NCI-H526 treated with DMSO at 0.1 percent for 48 hours (cell line): ENCODE results near the gene SORCS3.

Experiments used
- DNase-seq: peaks from one replicate; lab custom pipeline; 2025; lab: John Stamatoyannopoulos, UW

SORCS3 gene

DNA sequence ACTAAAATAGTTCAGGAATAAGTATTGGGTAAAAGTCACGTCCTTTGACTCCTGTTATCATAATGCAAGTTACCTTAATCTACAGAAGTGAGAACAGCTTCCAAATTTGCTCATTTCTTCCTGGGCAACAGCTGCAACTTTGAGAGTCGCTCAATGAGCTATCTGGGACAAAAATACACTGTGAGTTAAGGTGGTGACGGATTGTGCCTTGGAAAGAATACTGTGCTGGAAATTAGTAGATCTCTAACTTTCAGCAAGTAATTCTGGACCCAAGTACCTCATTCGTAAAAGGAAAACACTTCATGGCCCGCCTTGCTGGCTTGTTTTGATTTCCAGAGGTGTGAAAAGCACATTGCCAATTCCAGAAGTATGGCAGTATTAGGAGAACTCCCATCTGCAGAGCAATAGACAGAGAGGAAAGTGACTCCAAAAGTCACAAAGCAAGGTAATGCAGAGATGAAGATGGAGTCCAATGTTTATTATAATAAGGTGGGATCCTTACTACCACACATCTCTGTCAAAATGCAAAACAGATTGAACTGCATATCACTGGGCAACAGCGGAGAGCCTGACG, 626.0 kb downstream of the SORCS3 start:
- no peak for DNase-seq

GRCh38 chr10:105268961-105269360, 627.9 kb downstream of the SORCS3 start:
- no peak for DNase-seq

DNA sequence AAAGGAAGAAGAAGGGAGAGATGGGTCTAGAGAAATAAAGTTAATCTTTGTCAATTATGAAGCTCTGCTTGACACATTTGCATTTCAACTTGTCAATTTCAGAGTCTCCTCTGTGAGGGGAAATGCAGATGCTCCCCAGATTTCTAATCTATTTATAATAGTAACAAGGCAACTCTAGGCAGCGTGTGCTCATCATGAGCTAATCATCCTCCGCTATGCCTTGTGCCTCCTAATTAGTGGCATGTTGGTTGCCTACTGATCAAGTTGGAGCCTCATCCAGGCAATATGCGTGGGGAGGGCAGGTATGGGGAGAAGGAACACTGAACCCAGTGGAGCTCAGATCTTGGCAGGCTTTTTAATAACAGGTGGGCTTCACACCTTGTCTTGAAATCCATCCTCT, 628.6 kb downstream of the SORCS3 start:
- DNase-seq: no peak

DNA sequence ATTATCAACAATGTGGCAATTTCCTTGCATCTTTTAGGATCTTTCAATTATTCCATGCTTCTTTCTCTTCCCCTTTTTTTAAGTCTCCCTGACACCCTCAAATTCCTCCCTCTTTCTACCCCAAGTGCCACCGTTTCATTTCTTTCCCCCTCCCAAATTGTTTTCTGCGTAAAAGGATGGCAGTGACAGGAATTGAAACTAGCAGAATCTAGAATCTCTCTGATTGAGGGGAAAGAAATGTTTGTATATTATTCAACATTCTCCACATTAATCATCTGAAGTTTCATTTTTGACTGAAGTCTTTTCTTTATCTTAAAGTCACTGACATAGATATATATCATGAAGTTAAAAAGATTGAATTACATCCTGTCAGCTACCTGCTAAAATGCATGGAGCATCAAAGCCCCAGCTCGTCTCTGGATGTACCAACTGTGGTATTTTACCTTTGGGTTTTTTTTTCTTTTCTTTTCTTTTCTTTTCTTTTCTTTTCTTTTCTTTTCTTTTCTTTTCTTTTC, 633.5 kb downstream of the SORCS3 start:
- DNase-seq: no peak

DNA sequence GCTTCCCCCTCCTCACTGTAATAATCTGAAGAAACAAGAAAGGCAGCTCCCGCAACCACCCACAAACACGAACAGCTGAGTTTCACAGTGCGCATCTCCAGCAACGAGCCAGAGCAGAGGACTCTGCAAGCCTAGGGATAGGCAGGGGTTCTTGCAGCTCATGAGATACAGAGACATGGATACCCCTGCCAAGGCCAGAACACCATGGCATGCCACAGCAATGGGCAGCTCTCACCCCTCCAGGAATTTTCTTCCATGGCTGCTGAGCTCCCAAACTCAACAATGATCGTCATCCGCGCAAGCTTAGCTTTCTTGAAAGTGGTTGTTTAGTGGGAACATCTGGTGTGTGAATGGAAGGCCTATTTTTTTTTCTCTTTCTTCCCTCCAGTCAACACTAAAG, 637.3 kb downstream of the SORCS3 start:
- DNase-seq: no peak

GRCh38 chr10:105279101-105279500, 638.0 kb downstream of the SORCS3 start:
- no peak for DNase-seq

DNA sequence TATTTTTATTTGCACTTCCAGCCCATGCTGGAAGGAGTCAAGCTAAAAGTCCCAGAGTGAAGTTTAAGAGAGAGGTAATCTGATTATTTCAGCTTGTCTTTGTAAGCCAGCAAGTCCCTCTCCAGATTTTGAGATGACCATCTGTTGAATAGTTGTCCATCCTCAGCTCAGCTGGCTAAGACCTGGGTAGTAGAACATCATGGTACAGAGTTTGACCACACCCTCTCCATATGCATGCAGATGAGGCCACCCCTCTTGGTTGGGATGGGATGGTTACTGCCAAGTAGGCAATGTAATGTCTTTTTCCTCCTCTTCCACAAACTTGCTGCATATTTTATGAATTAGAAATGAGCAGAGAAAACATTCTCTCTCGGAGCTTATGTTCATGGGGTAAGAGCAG, 639.8 kb downstream of the SORCS3 start:
- DNase-seq: no peak

- DNase-seq: no peak
These were observed 643.6 kb downstream of the SORCS3 start for GRCh38 chr10:105284476-105285215.

DNA sequence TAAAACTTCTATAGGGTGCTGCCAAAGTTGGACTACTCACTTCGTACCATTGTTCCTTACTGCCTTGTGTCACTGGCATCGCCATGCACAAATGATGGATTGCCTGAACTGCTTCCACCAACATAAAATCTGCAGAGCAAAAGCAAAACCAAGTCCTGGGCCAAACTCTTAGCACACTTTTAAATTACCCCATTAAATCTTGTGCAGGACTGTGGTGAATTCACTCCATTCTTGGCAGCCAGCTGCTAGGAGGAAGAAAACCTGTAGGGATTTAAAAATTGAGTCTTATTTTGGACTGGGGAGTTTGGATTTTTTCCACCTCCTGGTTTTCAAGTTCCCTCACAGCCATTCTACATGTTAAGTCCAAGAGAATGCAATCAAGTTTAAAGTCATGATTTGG, 646.9 kb downstream of the SORCS3 start:
- DNase-seq: no peak

DNA sequence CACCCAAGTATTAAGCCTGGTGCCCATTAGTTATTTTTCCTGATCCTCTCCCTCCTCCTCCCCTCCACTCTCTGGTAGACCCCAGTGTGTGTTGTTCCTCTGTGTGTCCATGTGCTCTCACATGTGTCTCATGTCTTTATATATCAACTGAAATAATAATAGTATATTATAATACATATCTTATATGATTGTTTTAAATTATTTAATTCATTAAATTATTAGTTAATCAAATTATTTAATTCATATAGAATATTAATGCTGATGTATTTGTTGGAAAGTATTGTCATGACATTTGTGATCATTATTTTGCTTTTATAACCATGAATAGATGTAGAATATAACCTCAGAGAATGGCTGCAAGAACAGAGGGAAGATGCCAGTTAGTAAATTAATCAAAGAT, 647.5 kb downstream of the SORCS3 start:
- DNase-seq: no peak

DNA sequence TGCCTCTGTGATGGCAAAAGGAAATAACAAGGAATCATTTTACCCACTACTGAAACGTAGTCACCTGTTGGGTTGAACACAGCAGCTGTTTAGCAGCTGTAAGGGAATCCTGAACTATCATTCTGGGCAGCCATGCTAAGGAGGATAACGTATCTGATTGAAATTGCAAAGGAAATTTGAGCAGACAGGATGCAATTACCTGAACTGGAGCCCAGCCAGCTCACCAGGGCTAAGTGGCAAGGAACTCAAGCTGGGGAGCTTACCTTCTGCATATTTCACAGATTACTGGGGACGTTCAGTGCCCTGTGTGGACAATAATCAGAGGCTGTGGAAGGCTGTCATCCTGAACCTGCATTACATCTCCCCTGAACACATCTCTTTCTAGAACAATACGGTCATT, 650.5 kb downstream of the SORCS3 start:
- no peak for DNase-seq

- no peak for DNase-seq
These were observed 651.1 kb downstream of the SORCS3 start for GRCh38 chr10:105292236-105292635.
